ENCODE data around the gene IFT20. TPM values are rescaled to one million over a fixed set of nuclear protein-coding genes. Genes with fewer than 3 reads are reported as not detected.

The IFT20 gene
- total RNA-seq, 2 experiments from 2014 or later = 16.3 to 23.9 TPM

- H3K27ac ChIP-seq (ENCODE audit: low read depth, low read length, poor library complexity, severe bottlenecking) = no peak overlapping the region
- TF ChIP-seq EZH2phosphoT487 (IDR thresholded peaks at IDR 0.05; ENCODE audit: borderline replicate concordance, low read depth, low read length) (no peak), CTCF (conservative IDR thresholded peaks at IDR 0.05; ENCODE audit: low read length) (no peak)
- no peaks in the 10 kb centered on the region for H3K4me1 ChIP-seq (ENCODE audit: insufficient read depth, low read length, poor library complexity, severe bottlenecking)
- H3K4me2 ChIP-seq (ENCODE audit: low read length) = no peak overlapping the region
- H4K20me1 ChIP-seq (ENCODE audit: insufficient read depth, low read length) = no peaks in the 10 kb centered on the region
- no peaks in the 10 kb centered on the region for H3K9me3 ChIP-seq (ENCODE audit: low read length)
- no peak overlapping the region for H2AFZ ChIP-seq (ENCODE audit: low read length)
- ChIA-PET POLR2A (interaction anchor here (0.7 kb wide), 1 partner anchor 38 kb away, joined by 3 read pairs; no protein-coding TSS in a partner anchor), CTCF (ENCODE audit: unreplicated experiment) (no interaction called here)
- H3K79me2 ChIP-seq (ENCODE audit: insufficient read depth, low read depth, low read length) = no peaks in the 10 kb centered on the region
- no peak for DNase-seq (ENCODE audit: low spot score)
- H3K9me2 ChIP-seq (ENCODE audit: insufficient read depth, low read length) = no peaks in the 10 kb centered on the region
- BruUV-seq (replicated peaks) = no TSS peak
- no peaks in the 10 kb centered on the region for H3K36me3 ChIP-seq (ENCODE audit: insufficient read depth, low read length)
- intact Hi-C loops (cut with micrococcal nuclease; ENCODE audit: unreplicated experiment) = no loop called here
- H3K4me3 ChIP-seq (ENCODE audit: low read depth, low read length, poor library complexity, severe bottlenecking) = no peak overlapping the region
These were observed 36.8 kb downstream of the IFT20 start for GRCh38 chr17:28298449-28298848.

GRCh38 chr17:28295677-28296578 is 39.3 kb downstream of the IFT20 start:
- POLR2A ChIA-PET = interaction anchor here (1.0 kb wide), 1 partner anchor 34 kb away, joined by 3 read pairs; no protein-coding TSS in a partner anchor

More at GRCh38 chr17:28295677-28296578, 39.3 kb downstream of the IFT20 start:
- H4K20me1 ChIP-seq (ENCODE audit: insufficient read depth, low read length) = no peaks in the 10 kb centered on the region
- H3K4me3 ChIP-seq (ENCODE audit: low read depth, low read length, poor library complexity, severe bottlenecking) = no peak overlapping the region
- no peak overlapping the region for H3K27ac ChIP-seq (ENCODE audit: low read depth, low read length, poor library complexity, severe bottlenecking)
- no peaks in the 10 kb centered on the region for H3K36me3 ChIP-seq (ENCODE audit: insufficient read depth, low read length)
- H3K9me2 ChIP-seq (ENCODE audit: insufficient read depth, low read length) = no peaks in the 10 kb centered on the region
- no peaks in the 10 kb centered on the region for H3K79me2 ChIP-seq (ENCODE audit: insufficient read depth, low read depth, low read length)
- no TSS peak for BruUV-seq (replicated peaks)
- no peaks in the 10 kb centered on the region for H3K4me1 ChIP-seq (ENCODE audit: insufficient read depth, low read length, poor library complexity, severe bottlenecking)
- intact Hi-C loops (cut with micrococcal nuclease; ENCODE audit: unreplicated experiment) = no loop called here
- no peak overlapping the region for H2AFZ ChIP-seq (ENCODE audit: low read length)
- no peaks in the 10 kb centered on the region for H3K9me3 ChIP-seq (ENCODE audit: low read length)
- CTCF ChIA-PET (ENCODE audit: unreplicated experiment) = no interaction called here
- no peak for DNase-seq (ENCODE audit: low spot score)
- TF ChIP-seq CTCF (conservative IDR thresholded peaks at IDR 0.05; ENCODE audit: low read length) (no peak), EZH2phosphoT487 (IDR thresholded peaks at IDR 0.05; ENCODE audit: borderline replicate concordance, low read depth, low read length) (no peak)
- no peak overlapping the region for H3K4me2 ChIP-seq (ENCODE audit: low read length)

All from OCI-LY7 (cell line).